Peyer's patch (tissue), 4 donors: ENCODE data around the gene RAPGEF2. TPM values are rescaled to one million over a fixed set of nuclear protein-coding genes. Genes with fewer than 3 reads are reported as not detected.
"Not testable (repeated sequence)": the region's sequence is repeated elsewhere in the genome, so short reads cannot be mapped to it uniquely, and the experiment has no call there.

ENCODE experiments used
- DNase-seq, 3 donors: peaks; one replicate each; pipeline ENCODE4 v3.0.0-alpha.2; 2017 to 2019
- H3K27ac ChIP-seq, 4 donors: fragments of 200-600 bp; sonication (generic); one replicate each; pipeline ENCODE4 v1.5.1; 2016 to 2019
- H3K27me3 ChIP-seq, 2 donors: fragments of 200-600 bp; sonication (generic); one replicate each; pipeline ENCODE4 v1.5.1; 2019
- H3K36me3 ChIP-seq, 3 donors: fragments of 200-600 bp; sonication (generic); one replicate each; pipeline ENCODE4 v1.5.1; 2016 to 2019
- H3K4me1 ChIP-seq, 4 donors: fragments of 200-600 bp; sonication (generic); one replicate each; pipeline ENCODE4 v1.5.1; 2016 to 2019
- H3K4me3 ChIP-seq, 4 donors: fragments of 200-600 bp; sonication (generic); 1 replicate in 3 of 4; 2 replicates in 1 of 4; pipeline ENCODE4 v1.5.1; 2016 to 2019; ENCODE audit warnings: mild to moderate bottlenecking in 1 of 4
- H3K9me3 ChIP-seq, 4 donors: fragments of 200-600 bp; sonication (generic); one replicate each; pipeline ENCODE4 v1.5.1; 2016 to 2019; ENCODE audit warnings: mild to moderate bottlenecking in 1 of 4
- CTCF ChIP-seq, 6 experiments: fragments of 450-650 bp in 4 of 6; fragments of 200-600 bp in 2 of 6; sonication (generic) in 1 of 6; IDR thresholded peaks; one replicate each; pipeline ENCODE4 v1.5.1; 2017 to 2019; ENCODE audit warnings: antibody characterized with exemption in 6 of 6, mild to moderate bottlenecking in 3 of 6, moderate library complexity in 1 of 6
- POLR2A ChIP-seq, 2 donors: fragments of 450-650 bp; IDR thresholded peaks; one replicate each; pipeline ENCODE4 v1.5.1; 2017; ENCODE audit warnings: antibody characterized with exemption in 2 of 2, mild to moderate bottlenecking in 2 of 2, moderate library complexity in 2 of 2
- total RNA-seq, 4 donors: library from RNA; depleted of rRNA; stranded (reverse); fragments of >200 nt; gene quantifications; one replicate each; pipeline ENCODE4 v1.1.0, GENCODE V29; 2016

Gene RAPGEF2
- total RNA-seq, 4 donors from 2014 or later: 30.1 to 81.7 (median 41.4) TPM

- no peak for DNase-seq
- H3K4me3 ChIP-seq: no peak overlapping the region
- no peaks in the 10 kb centered on the region for H3K4me1 ChIP-seq
- no peak overlapping the region for H3K27ac ChIP-seq
- H3K27me3 ChIP-seq: no peaks in the 10 kb centered on the region
- H3K36me3 ChIP-seq: no peaks in the 10 kb centered on the region
- no peaks in the 10 kb centered on the region for H3K9me3 ChIP-seq
- TF ChIP-seq POLR2A (IDR thresholded peaks at IDR 0.05) (no peak), CTCF (IDR thresholded peaks at IDR 0.05) (no peak)
Measured at GRCh38 chr4:159370286-159370685, 267.4 kb downstream of the RAPGEF2 start.

- Histone ChIP-seq H3K9me3 (no peaks in the 10 kb centered on the region), H3K36me3 (no peaks in the 10 kb centered on the region), H3K4me1 (no peaks in the 10 kb centered on the region), H3K4me3 (no peak overlapping the region), H3K27me3 (no peaks in the 10 kb centered on the region), H3K27ac (no peak overlapping the region)
- DNase-seq: no peak
- TF ChIP-seq CTCF (IDR thresholded peaks at IDR 0.05) (no peak), POLR2A (IDR thresholded peaks at IDR 0.05) (no peak)
Measured at GRCh38 chr4:159374749-159375530, 272.1 kb downstream of the RAPGEF2 start.

- DNase-seq: no peak
- TF ChIP-seq POLR2A (IDR thresholded peaks at IDR 0.05): no peak
- TF ChIP-seq CTCF (IDR thresholded peaks at IDR 0.05): no peak
- no peaks in the 10 kb centered on the region for H3K27me3 ChIP-seq
- no peak overlapping the region for H3K27ac ChIP-seq
- H3K36me3 ChIP-seq: no peaks in the 10 kb centered on the region
- H3K4me1 ChIP-seq: no peaks in the 10 kb centered on the region
- no peaks in the 10 kb centered on the region for H3K9me3 ChIP-seq
- no peak overlapping the region for H3K4me3 ChIP-seq
Measured at GRCh38 chr4:159376289-159376688, 273.4 kb downstream of the RAPGEF2 start.

- Histone ChIP-seq H3K9me3 (no peaks in the 10 kb centered on the region), H3K36me3 (no peaks in the 10 kb centered on the region), H3K27me3 (no peaks in the 10 kb centered on the region), H3K27ac (no peak overlapping the region), H3K4me3 (no peak overlapping the region), H3K4me1 (no peaks in the 10 kb centered on the region)
- no peak for DNase-seq
- TF ChIP-seq POLR2A (IDR thresholded peaks at IDR 0.05) (no peak), CTCF (IDR thresholded peaks at IDR 0.05) (no peak)
Measured at GRCh38 chr4:159378056-159378616, 275.3 kb downstream of the RAPGEF2 start.

- DNase-seq, H3K27ac ChIP-seq, H3K27me3 ChIP-seq, H3K4me3 ChIP-seq, H3K4me1 ChIP-seq, H3K36me3 ChIP-seq, H3K9me3 ChIP-seq: not testable (repeated sequence)
Measured at GRCh38 chr4:159379064-159379463, 276.2 kb downstream of the RAPGEF2 start.

GRCh38 chr4:159379836-159380235 is 277.0 kb downstream of the RAPGEF2 start:
- Histone ChIP-seq H3K27ac (no peak overlapping the region), H3K4me1 (no peaks in the 10 kb centered on the region), H3K9me3 (no peaks in the 10 kb centered on the region), H3K36me3 (no peaks in the 10 kb centered on the region), H3K4me3 (no peak overlapping the region), H3K27me3 (no peaks in the 10 kb centered on the region)
- TF ChIP-seq CTCF (IDR thresholded peaks at IDR 0.05) (no peak), POLR2A (IDR thresholded peaks at IDR 0.05) (no peak)
- DNase-seq: no peak
